Urothelium cell line (cell line): ENCODE results near the gene DYNC2I2.
"Not testable (repeated sequence)": the region's sequence is repeated elsewhere in the genome, so short reads cannot be mapped to it uniquely, and the experiment has no call there.

ENCODE experiments used
- DNase-seq: peaks from one replicate; pipeline ENCODE4 v3.0.0; 2011; ENCODE audit warnings: low spot score, mixed read lengths
- FAIRE-seq: peaks from 2 replicates; lab custom pipeline; 2011; peaks lifted over from hg19 to GRCh38; lab: Jason Lieb, UNC

Gene DYNC2I2

GRCh38 chr9:128619779-128620178 lies 36.9 kb downstream of the DYNC2I2 start:
- DNase-seq (no peak), FAIRE-seq (no peak)

- no peak for FAIRE-seq
- no peak for DNase-seq
Observed at GRCh38 chr9:128619127-128619526, 37.5 kb downstream of the DYNC2I2 start.

- DNase-seq: no peak
- FAIRE-seq: no peak
Observed at GRCh38 chr9:128617943-128618342, 38.7 kb downstream of the DYNC2I2 start.

GRCh38 chr9:128615571-128615970 lies 41.1 kb downstream of the DYNC2I2 start:
- FAIRE-seq: no peak
- no peak for DNase-seq

GRCh38 chr9:128614728-128615127 lies 41.9 kb downstream of the DYNC2I2 start:
- DNase-seq: no peak
- FAIRE-seq: no peak

- FAIRE-seq (no peak), DNase-seq (no peak)
Observed at GRCh38 chr9:128611600-128612394, 44.9 kb downstream of the DYNC2I2 start.

GRCh38 chr9:128610897-128611296 lies 45.8 kb downstream of the DYNC2I2 start:
- DNase-seq (no peak), FAIRE-seq (no peak)

- FAIRE-seq (no peak), DNase-seq (no peak)
Observed at GRCh38 chr9:128607642-128608350, 48.9 kb downstream of the DYNC2I2 start.

GRCh38 chr9:128603697-128604096 lies 53.0 kb downstream of the DYNC2I2 start:
- FAIRE-seq: no peak
- no peak for DNase-seq

- no peak for DNase-seq
- no peak for FAIRE-seq
Observed at GRCh38 chr9:128600099-128600498, 56.5 kb downstream of the DYNC2I2 start.

- FAIRE-seq: no peak
- DNase-seq: no peak
Observed at GRCh38 chr9:128595471-128595870, 61.2 kb downstream of the DYNC2I2 start.

- no peak for FAIRE-seq
- no peak for DNase-seq
Observed at GRCh38 chr9:128593856-128594255, 62.8 kb downstream of the DYNC2I2 start.

GRCh38 chr9:128593039-128593438 lies 63.6 kb downstream of the DYNC2I2 start:
- no peak for FAIRE-seq
- no peak for DNase-seq

- FAIRE-seq (no peak), DNase-seq (no peak)
Observed at GRCh38 chr9:128588581-128589233, 67.9 kb downstream of the DYNC2I2 start.

- no peak for FAIRE-seq
Observed at GRCh38 chr9:128587453-128587852, 69.2 kb downstream of the DYNC2I2 start.

GRCh38 chr9:128586934-128587333 lies 69.7 kb downstream of the DYNC2I2 start:
- FAIRE-seq, DNase-seq: not testable (repeated sequence)

More at GRCh38 chr9:128587453-128587852, 69.2 kb downstream of the DYNC2I2 start:
- no peak for DNase-seq

GRCh38 chr9:128585155-128585554 lies 71.5 kb downstream of the DYNC2I2 start:
- not testable (repeated sequence) for DNase-seq, FAIRE-seq
